Testis (tissue), 3 donors: ENCODE results near the gene SH3D21. TPM values are rescaled to one million over a fixed set of nuclear protein-coding genes. Genes with fewer than 3 reads are reported as not detected.

Experiments used
- DNase-seq: peaks from one replicate; pipeline ENCODE4 v3.0.0-alpha.2; 2019
- H3K27ac ChIP-seq, 2 donors: fragments of 200-600 bp; sonication (generic); one replicate each; pipeline ENCODE4 v1.5.1; 2019
- H3K27me3 ChIP-seq: fragments of 200-600 bp; sonication (generic); one replicate; pipeline ENCODE4 v1.5.1; 2019
- H3K36me3 ChIP-seq: fragments of 200-600 bp; sonication (generic); one replicate; pipeline ENCODE4 v1.5.1; 2017; ENCODE audit warnings: low read depth; ENCODE audit errors: missing control alignments
- H3K4me1 ChIP-seq: fragments of 200-600 bp; sonication (generic); one replicate; pipeline ENCODE4 v1.5.1; 2019
- H3K4me3 ChIP-seq, 2 donors: fragments of 200-600 bp; sonication (generic); one replicate each; pipeline ENCODE4 v1.5.1; 2017 to 2019
- H3K9me3 ChIP-seq: fragments of 200-600 bp; sonication (generic); one replicate; pipeline ENCODE4 v1.5.1; 2017
- CTCF ChIP-seq, 3 experiments: fragments of 450-650 bp in 2 of 3; fragments of 200-600 bp in 1 of 3; sonication (generic) in 1 of 3; IDR thresholded peaks; one replicate each; pipeline ENCODE4 v1.5.1; 2016 to 2019; ENCODE audit warnings: antibody characterized with exemption in 3 of 3, mild to moderate bottlenecking in 2 of 3, moderate library complexity in 1 of 3
- POLR2A ChIP-seq: fragments of 450-650 bp; IDR thresholded peaks from one replicate; pipeline ENCODE4 v1.6.1; 2017; ENCODE audit warnings: antibody characterized with exemption, mild to moderate bottlenecking, moderate library complexity
- WGBS, 2 donors: methylation state at CpG; one replicate each; pipeline ENCODE4 v1.1.5; 2018; 5-methylcytosine and 5-hydroxymethylcytosine counted together
- intact Hi-C: fragments of 100-400 bp; cut with DNase I; formaldehyde crosslinking; loops from one replicate; pipeline ENCODE4 v1.15.1; 2023; ENCODE audit warnings: low total_unique reads
- polyA plus RNA-seq: library from polyadenylated mRNA; stranded (reverse); fragments of 350-450 nt; fragmentation: Illumina TruSeq; extraction: RNeasy Lipid Tissue Mini Kit (QIAGEN cat#74804); gene quantifications from one replicate; pipeline ENCODE4 v1.2.3, GENCODE V29; 2014; ENCODE audit warnings: low read depth, low replicate concordance; ENCODE audit not compliant: insufficient read depth
- total RNA-seq, 2 donors: library from RNA; depleted of rRNA; stranded (reverse); fragments of >200 nt; gene quantifications; one replicate each; pipeline ENCODE4 v1.2.3, GENCODE V29; 2016

The SH3D21 gene
- total and polyA plus RNA-seq, 3 donors from 2014 or later = 6.8 to 14.9 (median 12.8) TPM

GRCh38 chr1:36304521-36304920, 1.6 kb upstream of the SH3D21 start:
- intact Hi-C loops = no loop called here
- no peak overlapping the region for H3K4me3 ChIP-seq
- DNase-seq = peak; percentile 21
- H3K36me3 ChIP-seq = no peaks in the 10 kb centered on the region
- WGBS, 2 donors = 74 to 82% methylated on average over 7 of the region's 7 CpGs
- H3K27me3 ChIP-seq = no peaks in the 10 kb centered on the region
- H3K9me3 ChIP-seq = no peaks in the 10 kb centered on the region
- TF ChIP-seq CTCF (IDR thresholded peaks at IDR 0.05) (no peak), POLR2A (no peak)
- H3K27ac ChIP-seq = no peak overlapping the region
- peaks cover 11% of the 10 kb centered on the region for H3K4me1 ChIP-seq

- WGBS, 2 donors = 63 to 76% methylated on average over 7 to 10 of the region's 10 CpGs
Observed at GRCh38 chr1:36304970-36305914, 926 bp upstream of the SH3D21 start.

GRCh38 chr1:36305915-36306209, 306 bp upstream of the SH3D21 start:
- Histone ChIP-seq H3K36me3 (no peaks in the 10 kb centered on the region), H3K9me3 (no peaks in the 10 kb centered on the region), H3K27ac (peak overlapping the region; percentile 16 to 55), H3K4me1 (peaks cover 11% of the 10 kb centered on the region), H3K27me3 (no peaks in the 10 kb centered on the region), H3K4me3 (peak overlapping the region; percentile 52 to 75)
- peak; percentile 14 for DNase-seq
- 41 to 60% methylated on average over 6 to 7 of the region's 7 CpGs for WGBS, 2 donors
- TF ChIP-seq CTCF (IDR thresholded peaks at IDR 0.05) (no peak), POLR2A (no peak)
- intact Hi-C loops = no loop called here

More at GRCh38 chr1:36304970-36305914, 926 bp upstream of the SH3D21 start:
- Histone ChIP-seq H3K27ac (peak overlapping the region in 1 of 2 donors; percentile 16), H3K4me3 (no peak overlapping the region), H3K27me3 (no peaks in the 10 kb centered on the region), H3K36me3 (no peaks in the 10 kb centered on the region), H3K4me1 (peaks cover 11% of the 10 kb centered on the region), H3K9me3 (no peaks in the 10 kb centered on the region)
- TF ChIP-seq CTCF (IDR thresholded peaks at IDR 0.05) = no peak
- TF ChIP-seq POLR2A = no peak
- intact Hi-C loops = no loop called here
- peak; percentile 12 for DNase-seq

DNA sequence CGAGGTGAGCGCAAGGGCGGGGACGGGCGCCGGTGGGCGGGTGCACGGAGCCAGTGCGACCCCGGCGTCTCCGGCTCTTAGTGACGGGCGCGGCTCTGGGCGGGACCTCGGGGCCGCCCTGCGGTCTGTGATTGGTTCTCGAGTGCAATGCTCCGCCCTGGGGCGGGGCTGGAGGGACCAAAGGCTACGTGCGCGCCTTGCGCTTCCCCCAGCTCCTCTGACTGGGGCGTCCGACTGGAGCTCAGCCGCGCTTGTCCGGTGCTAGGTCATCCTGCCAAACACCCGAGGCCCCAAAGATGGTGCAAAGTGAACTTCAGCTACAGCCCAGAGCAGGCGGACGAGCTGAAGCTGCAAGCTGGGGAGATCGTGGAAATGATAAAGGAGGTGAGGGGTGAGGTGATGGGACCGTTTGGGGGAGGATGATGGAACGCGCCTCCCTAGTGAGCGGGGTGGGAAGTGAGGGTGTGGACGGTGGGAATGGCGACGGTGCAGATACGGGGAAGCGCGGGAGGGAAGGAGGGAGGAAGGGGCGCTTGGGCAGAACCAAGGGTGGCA, 811 bp downstream of the SH3D21 start:
- Histone ChIP-seq H3K9me3 (no peaks in the 10 kb centered on the region), H3K27ac (peak overlapping the region; percentile 16 to 55), H3K36me3 (no peaks in the 10 kb centered on the region), H3K27me3 (no peaks in the 10 kb centered on the region), H3K4me3 (peak overlapping the region; percentile 52 to 75), H3K4me1 (peaks cover 11% of the 10 kb centered on the region)
- WGBS, 2 donors = 1 to 2% methylated on average over 15 to 34 of the region's 46 CpGs
- TF ChIP-seq POLR2A = no peak
- no peak for TF ChIP-seq CTCF (IDR thresholded peaks at IDR 0.05)
- peak; percentile 96 for DNase-seq
- intact Hi-C loops = no loop called here
